Activated CD4-positive, alpha-beta T cell treated with anti-CD3 and anti-CD28 coated beads, Interleukin-2, amount 50 U/mL, for 1 hour (primary cell): ENCODE data around the gene TRPV2.
"Not testable (repeated sequence)": the region's sequence is repeated elsewhere in the genome, so short reads cannot be mapped to it uniquely, and the experiment has no call there.

ENCODE experiments used
- DNase-seq: peaks from one replicate; pipeline ENCODE4 v3.0.0-alpha.2; 2020

The TRPV2 gene

GRCh38 chr17:16437083-16437482, 21.7 kb downstream of the TRPV2 start:
- no peak for DNase-seq

- no peak for DNase-seq
These were observed 22.8 kb downstream of the TRPV2 start for GRCh38 chr17:16438173-16438556.

- DNase-seq, result peak; percentile 91
These were observed 23.4 kb downstream of the TRPV2 start for GRCh38 chr17:16438557-16439302.

GRCh38 chr17:16439303-16439791, 24.0 kb downstream of the TRPV2 start:
- no peak for DNase-seq

- DNase-seq, result peak; percentile 25
These were observed 24.5 kb downstream of the TRPV2 start for GRCh38 chr17:16439811-16440351.

GRCh38 chr17:16440354-16440753, 25.0 kb downstream of the TRPV2 start:
- DNase-seq, result not testable (repeated sequence)

- no peak for DNase-seq
These were observed 25.7 kb downstream of the TRPV2 start for GRCh38 chr17:16440901-16441629.

GRCh38 chr17:16442141-16442540, 26.8 kb downstream of the TRPV2 start:
- no peak for DNase-seq

GRCh38 chr17:16442594-16443510, 27.5 kb downstream of the TRPV2 start:
- DNase-seq, result no peak

GRCh38 chr17:16443511-16444257, 28.3 kb downstream of the TRPV2 start:
- DNase-seq, result no peak

GRCh38 chr17:16444258-16444886, 29.0 kb downstream of the TRPV2 start:
- no peak for DNase-seq

- no peak for DNase-seq
These were observed 31.1 kb downstream of the TRPV2 start for GRCh38 chr17:16446338-16446983.

GRCh38 chr17:16447676-16448075, 32.3 kb downstream of the TRPV2 start:
- no peak for DNase-seq

GRCh38 chr17:16448490-16448889, 33.1 kb downstream of the TRPV2 start:
- DNase-seq, result no peak

GRCh38 chr17:16449121-16449570, 33.8 kb downstream of the TRPV2 start:
- DNase-seq, result no peak

- DNase-seq, result no peak
These were observed 34.7 kb downstream of the TRPV2 start for GRCh38 chr17:16450028-16450427.

- not testable (repeated sequence) for DNase-seq
These were observed 36.9 kb downstream of the TRPV2 start for GRCh38 chr17:16452268-16452667.

GRCh38 chr17:16453493-16453851, 38.1 kb downstream of the TRPV2 start:
- no peak for DNase-seq

GRCh38 chr17:16455997-16456741, 40.8 kb downstream of the TRPV2 start:
- DNase-seq, result no peak

GRCh38 chr17:16456742-16457316, 41.5 kb downstream of the TRPV2 start:
- no peak for DNase-seq
